Calu3 (cell line): ENCODE measurements around the gene SSTR4. TPM values are rescaled to one million over a fixed set of nuclear protein-coding genes. Genes with fewer than 3 reads are reported as not detected.

Experiments used
- BruUV-seq: library from RNA; stranded (reverse); fragments of 400-500 nt; replicated peaks from 2 replicates; lab custom pipeline; 2021; lab: Mats Ljungman, UMichigan
- CTCF ChIA-PET: fragments of 300-600 bp; sonication (Branson Sonifier 250); formaldehyde crosslinking; loops from one replicate; lab custom pipeline; 2022; ENCODE audit warnings: antibody characterized with exemption; lab: Charles Lee
- DNase-seq: peaks from one replicate; pipeline ENCODE4 v3.0.0; 2022
- H3K27ac Mint-ChIP-seq: one replicate; pipeline ENCODE4 v1.8.0; 2022; ENCODE audit warnings: mixed read lengths; ENCODE audit not compliant: unreplicated experiment
- H3K27me3 Mint-ChIP-seq: one replicate; pipeline ENCODE4 v1.8.0; 2022; ENCODE audit warnings: mixed read lengths; ENCODE audit not compliant: unreplicated experiment
- H3K36me3 Mint-ChIP-seq: one replicate; pipeline ENCODE4 v1.8.0; 2022; ENCODE audit warnings: mild to moderate bottlenecking, moderate library complexity, mixed read lengths; ENCODE audit not compliant: insufficient read depth, unreplicated experiment
- H3K4me1 Mint-ChIP-seq: one replicate; pipeline ENCODE4 v1.8.0; 2022; ENCODE audit warnings: mild to moderate bottlenecking, low read depth, mixed read lengths; ENCODE audit not compliant: unreplicated experiment
- H3K4me3 Mint-ChIP-seq: one replicate; pipeline ENCODE4 v1.8.0; 2022; ENCODE audit warnings: mild to moderate bottlenecking, low read depth, moderate library complexity, mixed read lengths; ENCODE audit not compliant: unreplicated experiment
- H3K9me3 Mint-ChIP-seq: one replicate; pipeline ENCODE4 v1.8.0; 2022; ENCODE audit warnings: low read depth, mixed read lengths; ENCODE audit not compliant: unreplicated experiment
- CTCF ChIP-seq: fragments of 200-600 bp; IDR thresholded peaks from one replicate; pipeline ENCODE4 v1.8.0; 2022; ENCODE audit warnings: antibody characterized with exemption; ENCODE audit not compliant: unreplicated experiment
- intact Hi-C: fragments of 100-400 bp; cut with micrococcal nuclease; formaldehyde crosslinking; loops from one replicate; pipeline ENCODE4 v1.10.0; 2022; ENCODE audit not compliant: unreplicated experiment
- total RNA-seq: library from RNA; stranded (reverse); gene quantifications from 2 replicates; pipeline ENCODE4 v1.2.3, GENCODE V29; 2022

Gene SSTR4
- total RNA-seq, 1 experiment from 2014 or later, result not detected

GRCh38 chr20:23010096-23010495 lies 25.0 kb upstream of the SSTR4 start:
- CTCF ChIA-PET, result no interaction called here
- no TSS peak for BruUV-seq
- H3K4me1 Mint-ChIP-seq, result no peaks in the 10 kb centered on the region
- H3K27me3 Mint-ChIP-seq, result no peaks in the 10 kb centered on the region
- no peak for TF ChIP-seq CTCF
- no peaks in the 10 kb centered on the region for H3K9me3 Mint-ChIP-seq
- no peak overlapping the region for H3K27ac Mint-ChIP-seq
- no peaks in the 10 kb centered on the region for H3K36me3 Mint-ChIP-seq
- no peak overlapping the region for H3K4me3 Mint-ChIP-seq
- intact Hi-C loops, result no loop called here
- DNase-seq, result no peak

- no peaks in the 10 kb centered on the region for H3K4me1 Mint-ChIP-seq
- H3K27ac Mint-ChIP-seq, result no peak overlapping the region
- CTCF ChIA-PET, result no interaction called here
- H3K27me3 Mint-ChIP-seq, result no peaks in the 10 kb centered on the region
- BruUV-seq, result no TSS peak
- H3K4me3 Mint-ChIP-seq, result no peak overlapping the region
- DNase-seq, result no peak
- TF ChIP-seq CTCF, result no peak
- H3K9me3 Mint-ChIP-seq, result no peaks in the 10 kb centered on the region
- intact Hi-C loops, result no loop called here
- no peaks in the 10 kb centered on the region for H3K36me3 Mint-ChIP-seq
Observed at GRCh38 chr20:23011008-23011721, 23.9 kb upstream of the SSTR4 start.

DNA sequence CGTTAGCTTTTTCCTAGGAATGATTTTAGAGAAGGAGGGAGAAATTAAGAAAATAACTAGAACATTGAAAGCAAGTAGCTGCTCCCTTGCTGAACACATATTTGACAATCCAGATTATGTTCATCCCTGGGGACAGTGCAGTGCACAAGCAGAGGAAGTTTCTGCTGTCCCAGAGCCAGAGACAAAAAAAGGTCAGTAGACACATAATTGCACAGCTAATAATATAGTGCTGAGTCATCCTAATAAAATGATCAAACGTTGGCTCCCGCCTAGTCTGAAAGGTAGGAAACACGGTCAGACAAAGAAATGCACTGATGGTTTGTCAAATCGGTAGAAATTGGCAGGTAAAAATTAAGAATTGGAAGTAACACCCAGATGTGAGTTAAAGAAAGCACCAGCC lies 21.7 kb upstream of the SSTR4 start:
- no peak for TF ChIP-seq CTCF
- H3K36me3 Mint-ChIP-seq, result no peaks in the 10 kb centered on the region
- no peak overlapping the region for H3K27ac Mint-ChIP-seq
- intact Hi-C loops, result no loop called here
- no peaks in the 10 kb centered on the region for H3K4me1 Mint-ChIP-seq
- no peaks in the 10 kb centered on the region for H3K9me3 Mint-ChIP-seq
- no TSS peak for BruUV-seq
- no peak overlapping the region for H3K4me3 Mint-ChIP-seq
- CTCF ChIA-PET, result no interaction called here
- no peak for DNase-seq
- no peaks in the 10 kb centered on the region for H3K27me3 Mint-ChIP-seq

- Mint-ChIP-seq H3K9me3 (no peaks in the 10 kb centered on the region), H3K27ac (no peak overlapping the region), H3K27me3 (no peaks in the 10 kb centered on the region), H3K36me3 (no peaks in the 10 kb centered on the region), H3K4me1 (no peaks in the 10 kb centered on the region), H3K4me3 (no peak overlapping the region)
- no peak for TF ChIP-seq CTCF
- CTCF ChIA-PET, result no interaction called here
- no TSS peak for BruUV-seq
- DNase-seq, result no peak
- intact Hi-C loops, result no loop called here
Observed at GRCh38 chr20:23017516-23017915, 17.6 kb upstream of the SSTR4 start.
